Neural progenitor cell (in vitro differentiated cells): ENCODE data around the gene MYO16. TPM values are rescaled to one million over a fixed set of nuclear protein-coding genes. Genes with fewer than 3 reads are reported as not detected.

ENCODE experiments used
- DNase-seq: peaks from one replicate; pipeline ENCODE4 v3.0.0-alpha.2; 2016; ENCODE audit warnings: low spot score
- H2AFZ ChIP-seq: fragments of 200-600 bp; sonication (generic); replicated peaks from 2 replicates; pipeline ENCODE4 v1.6.1; 2016; ENCODE audit warnings: antibody characterized with exemption
- H3F3A ChIP-seq: fragments of 200-600 bp; sonication (generic); 2 replicates; pipeline ENCODE4 v1.6.1; 2016; ENCODE audit warnings: antibody characterized with exemption, low read depth
- H3K27ac ChIP-seq: fragments of 200-600 bp; sonication (generic); 2 replicates; pipeline ENCODE4 v1.5.1; 2016; ENCODE audit warnings: mild to moderate bottlenecking
- H3K27me3 ChIP-seq: fragments of 200-600 bp; sonication (generic); 2 replicates; pipeline ENCODE4 v1.6.1; 2016; ENCODE audit warnings: mild to moderate bottlenecking, moderate library complexity
- H3K36me3 ChIP-seq: fragments of 200-600 bp; sonication (generic); 2 replicates; pipeline ENCODE4 v1.5.1; 2016
- H3K4me1 ChIP-seq: fragments of 200-600 bp; sonication (generic); 2 replicates; pipeline ENCODE4 v1.6.1; 2016; ENCODE audit warnings: mixed run types
- H3K4me2 ChIP-seq: fragments of 200-600 bp; sonication (generic); 2 replicates; pipeline ENCODE4 v1.6.1; 2016
- H3K4me3 ChIP-seq: fragments of 200-600 bp; sonication (generic); 2 replicates; pipeline ENCODE4 v1.5.1; 2016
- H3K79me2 ChIP-seq: fragments of 200-600 bp; sonication (generic); 2 replicates; pipeline ENCODE4 v1.6.1; 2016; ENCODE audit warnings: low read depth
- H3K9ac ChIP-seq: fragments of 200-600 bp; sonication (generic); 2 replicates; pipeline ENCODE4 v1.6.1; 2016
- H3K9me3 ChIP-seq: fragments of 200-600 bp; sonication (generic); 2 replicates; pipeline ENCODE4 v1.5.1; 2016; ENCODE audit warnings: low read depth
- H4K20me1 ChIP-seq: fragments of 200-600 bp; sonication (generic); 2 replicates; pipeline ENCODE4 v1.6.1; 2016; ENCODE audit warnings: low read depth
- H3K27ac Mint-ChIP-seq: 3 replicates; pipeline ENCODE4 v1.8.0; 2021; ENCODE audit warnings: mixed read lengths
- H3K27me3 Mint-ChIP-seq: 2 replicates; pipeline ENCODE4 v1.8.0; 2022; ENCODE audit warnings: low read depth, mild to moderate bottlenecking, inconsistent platforms, moderate library complexity, mixed read lengths; ENCODE audit not compliant: insufficient read depth
- H3K36me3 Mint-ChIP-seq: 3 replicates; pipeline ENCODE4 v1.8.0; 2021; ENCODE audit warnings: mixed read lengths
- H3K4me1 Mint-ChIP-seq: 3 replicates; pipeline ENCODE4 v1.8.0; 2021; ENCODE audit warnings: mixed read lengths
- H3K4me3 Mint-ChIP-seq: 3 replicates; pipeline ENCODE4 v1.8.0; 2021; ENCODE audit warnings: mild to moderate bottlenecking, moderate library complexity, mixed read lengths
- H3K9me3 Mint-ChIP-seq: 3 replicates; pipeline ENCODE4 v1.8.0; 2020; ENCODE audit warnings: mixed read lengths
- EZH2 ChIP-seq: fragments of 200-600 bp; sonication (generic); IDR thresholded peaks from 2 replicates; pipeline ENCODE4 v1.6.1; 2017; ENCODE audit warnings: antibody characterized with exemption, mild to moderate bottlenecking, moderate library complexity
- EZH2phosphoT487 ChIP-seq: fragments of 200-600 bp; sonication (generic); IDR thresholded peaks from 2 replicates; pipeline ENCODE4 v1.6.1; 2017; ENCODE audit warnings: antibody characterized with exemption
- total RNA-seq: library from RNA; depleted of rRNA; stranded (reverse); fragments of >200 nt; gene quantifications from 2 replicates; pipeline ENCODE4 v1.2.3, GENCODE V29; 2015; ENCODE audit warnings: low replicate concordance
- TF ChIP-seq, protein P1 (sequence below): fragments of 200-600 bp; sonication (generic); IDR thresholded peaks from 2 replicates; pipeline ENCODE4 v1.5.1; 2017; ENCODE audit warnings: antibody characterized with exemption, mild to moderate bottlenecking

MYO16 gene
- total RNA-seq, 1 donor from 2014 or later = 0.41 TPM

DNA sequence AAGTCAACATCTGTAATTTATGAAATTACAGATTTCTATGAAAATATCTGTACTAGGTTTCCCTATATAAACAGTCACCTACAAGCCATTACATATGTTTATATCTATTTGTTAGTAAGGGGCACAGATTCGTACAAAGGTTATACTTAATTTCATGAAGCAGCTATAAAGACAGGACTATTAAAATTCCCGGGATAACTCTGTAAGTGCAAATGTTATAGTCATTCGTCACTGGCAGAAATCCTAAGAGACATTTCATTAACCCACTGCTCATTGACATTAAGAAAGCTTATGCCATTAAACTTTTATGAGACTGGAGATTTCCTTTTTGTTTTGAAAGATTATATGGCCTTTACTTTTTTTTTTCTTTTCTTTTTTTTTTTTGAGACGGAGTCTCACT, 122.9 kb downstream of the MYO16 start:
- no peak overlapping the region for H3K4me3 Mint-ChIP-seq
- Histone ChIP-seq H3K79me2 (no peaks in the 10 kb centered on the region), H3F3A (no peaks in the 10 kb centered on the region), H4K20me1 (no peaks in the 10 kb centered on the region), H3K27me3 (no peaks in the 10 kb centered on the region), H3K4me2 (no peak overlapping the region), H3K9me3 (no peaks in the 10 kb centered on the region), H2AFZ (no peak overlapping the region), H3K4me3 (no peak overlapping the region), H3K4me1 (no peaks in the 10 kb centered on the region), H3K9ac (no peak overlapping the region), H3K27ac (no peak overlapping the region), H3K36me3 (no peaks in the 10 kb centered on the region)
- no peaks in the 10 kb centered on the region for H3K27me3 Mint-ChIP-seq
- H3K27ac Mint-ChIP-seq = no peak overlapping the region
- TF ChIP-seq EZH2phosphoT487 = no peak
- no peak for TF ChIP-seq EZH2
- TF ChIP-seq, protein P1, sequence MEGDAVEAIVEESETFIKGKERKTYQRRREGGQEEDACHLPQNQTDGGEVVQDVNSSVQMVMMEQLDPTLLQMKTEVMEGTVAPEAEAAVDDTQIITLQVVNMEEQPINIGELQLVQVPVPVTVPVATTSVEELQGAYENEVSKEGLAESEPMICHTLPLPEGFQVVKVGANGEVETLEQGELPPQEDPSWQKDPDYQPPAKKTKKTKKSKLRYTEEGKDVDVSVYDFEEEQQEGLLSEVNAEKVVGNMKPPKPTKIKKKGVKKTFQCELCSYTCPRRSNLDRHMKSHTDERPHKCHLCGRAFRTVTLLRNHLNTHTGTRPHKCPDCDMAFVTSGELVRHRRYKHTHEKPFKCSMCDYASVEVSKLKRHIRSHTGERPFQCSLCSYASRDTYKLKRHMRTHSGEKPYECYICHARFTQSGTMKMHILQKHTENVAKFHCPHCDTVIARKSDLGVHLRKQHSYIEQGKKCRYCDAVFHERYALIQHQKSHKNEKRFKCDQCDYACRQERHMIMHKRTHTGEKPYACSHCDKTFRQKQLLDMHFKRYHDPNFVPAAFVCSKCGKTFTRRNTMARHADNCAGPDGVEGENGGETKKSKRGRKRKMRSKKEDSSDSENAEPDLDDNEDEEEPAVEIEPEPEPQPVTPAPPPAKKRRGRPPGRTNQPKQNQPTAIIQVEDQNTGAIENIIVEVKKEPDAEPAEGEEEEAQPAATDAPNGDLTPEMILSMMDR = no peak
- H3K4me1 Mint-ChIP-seq = no peaks in the 10 kb centered on the region
- no peak for DNase-seq
- no peaks in the 10 kb centered on the region for H3K9me3 Mint-ChIP-seq
- H3K36me3 Mint-ChIP-seq = no peaks in the 10 kb centered on the region

- Mint-ChIP-seq H3K4me1 (no peaks in the 10 kb centered on the region), H3K27me3 (peaks cover 2% of the 10 kb centered on the region), H3K36me3 (no peaks in the 10 kb centered on the region), H3K4me3 (no peak overlapping the region), H3K27ac (no peak overlapping the region), H3K9me3 (no peaks in the 10 kb centered on the region)
- Histone ChIP-seq H3K4me2 (no peak overlapping the region), H3K27ac (no peak overlapping the region), H2AFZ (no peak overlapping the region), H4K20me1 (no peaks in the 10 kb centered on the region), H3K36me3 (no peaks in the 10 kb centered on the region), H3K9ac (no peak overlapping the region), H3K4me1 (no peaks in the 10 kb centered on the region), H3K4me3 (no peak overlapping the region), H3K9me3 (no peaks in the 10 kb centered on the region), H3K27me3 (no peaks in the 10 kb centered on the region), H3F3A (no peaks in the 10 kb centered on the region), H3K79me2 (no peaks in the 10 kb centered on the region)
- TF ChIP-seq EZH2 = no peak
- TF ChIP-seq EZH2phosphoT487 = no peak
- TF ChIP-seq, protein P1 = no peak
- no peak for DNase-seq
Measured at GRCh38 chr13:108755083-108755482, 125.7 kb downstream of the MYO16 start.

- no peak overlapping the region for H3K27ac Mint-ChIP-seq
- Histone ChIP-seq H3K9ac (no peak overlapping the region), H3K4me2 (no peak overlapping the region), H3K27ac (no peak overlapping the region), H2AFZ (no peak overlapping the region), H3F3A (no peaks in the 10 kb centered on the region), H4K20me1 (no peaks in the 10 kb centered on the region), H3K79me2 (no peaks in the 10 kb centered on the region), H3K4me3 (no peak overlapping the region), H3K4me1 (no peaks in the 10 kb centered on the region), H3K36me3 (no peaks in the 10 kb centered on the region), H3K27me3 (no peaks in the 10 kb centered on the region), H3K9me3 (no peaks in the 10 kb centered on the region)
- no peaks in the 10 kb centered on the region for H3K4me1 Mint-ChIP-seq
- no peaks in the 10 kb centered on the region for H3K9me3 Mint-ChIP-seq
- H3K36me3 Mint-ChIP-seq = no peaks in the 10 kb centered on the region
- no peak for DNase-seq
- TF ChIP-seq EZH2phosphoT487 (no peak), EZH2 (no peak)
- TF ChIP-seq, protein P1 = no peak
- no peak overlapping the region for H3K4me3 Mint-ChIP-seq
- H3K27me3 Mint-ChIP-seq = peaks cover 2% of the 10 kb centered on the region
Measured at GRCh38 chr13:108760129-108760528, 130.7 kb downstream of the MYO16 start.
